ENCODE data around the gene NPHS1.

The NPHS1 gene

DNA sequence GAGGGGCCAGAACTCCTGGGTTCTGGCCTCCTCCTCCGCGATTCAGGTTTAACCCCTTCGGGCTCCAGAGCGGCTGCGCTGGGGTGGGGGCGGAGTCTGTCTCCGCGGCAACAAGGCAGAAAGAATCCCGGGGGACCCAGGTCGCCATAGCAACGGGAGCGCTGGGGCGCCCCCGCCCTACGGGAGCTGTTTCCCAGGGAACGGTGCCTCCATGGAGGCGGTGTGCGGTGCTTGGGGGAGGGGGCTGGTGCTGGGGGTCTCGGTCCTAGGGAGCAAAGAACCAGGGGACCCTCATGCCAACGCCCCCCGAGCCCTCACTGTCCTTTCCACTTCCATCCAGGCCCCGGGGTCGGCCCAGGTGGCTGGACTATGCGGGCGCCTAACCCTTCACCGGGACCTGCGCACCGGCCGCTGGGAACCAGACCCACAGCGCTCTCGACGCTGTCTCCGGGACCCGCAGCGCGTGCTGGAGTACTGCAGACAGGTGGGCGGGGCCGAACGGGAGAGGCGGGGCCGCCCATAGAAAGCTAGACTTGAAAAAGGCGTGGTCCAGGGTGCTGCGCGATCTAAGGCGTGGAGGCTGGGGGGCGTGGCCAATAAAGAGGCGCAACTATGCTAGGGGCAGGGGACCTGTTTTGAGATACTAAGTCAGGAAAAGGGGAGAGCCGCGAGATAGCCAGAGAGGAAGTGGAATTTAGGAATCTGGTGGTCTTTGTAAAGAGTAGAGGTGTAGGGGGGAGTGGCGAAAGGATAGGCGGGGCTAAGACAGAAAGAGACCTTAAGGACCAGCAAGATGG, 17.2 kb upstream of the NPHS1 start:
- peak; percentile 86 to 92 (median 91) for DNase-seq
- H3K27me3 ChIP-seq (replicated peaks in 2 of 5; ENCODE audit: control insufficient read depth in 4 of 5, insufficient read depth in 5 of 5, low read length in 4 of 5): peaks cover 0 to 75% (median 27%) of the 10 kb centered on the region in 5 experiments
- no peaks in the 10 kb centered on the region for H3K9me3 ChIP-seq (ENCODE audit: control extremely low read depth in 1 of 5, control insufficient read depth in 4 of 5, insufficient read depth in 2 of 5, low read depth in 1 of 5, low read length in 4 of 5)
- H3K4me3 ChIP-seq (ENCODE audit: control insufficient read depth in 1 of 7, extremely low read depth in 1 of 7, insufficient read depth in 4 of 7, low read depth in 2 of 7, low read length in 6 of 7): peak overlapping the region in 3 of 7 experiments; percentile 24 to 43 (median 33)
- H3K27ac ChIP-seq (ENCODE audit: insufficient read depth in 1 of 2, low read depth in 1 of 2, low read length in 2 of 2, poor library complexity in 1 of 2, severe bottlenecking in 2 of 2): no peak overlapping the region
- peaks cover 0 to 22% (median 15%) of the 10 kb centered on the region in 4 experiments for H3K4me1 ChIP-seq (ENCODE audit: control extremely low read depth in 1 of 4, control insufficient read depth in 4 of 4, insufficient read depth in 4 of 4, low read length in 3 of 4)
- CTCF ChIA-PET: interaction anchor here (0.9 to 1.3 kb wide), 2 partner anchors 50 to 62 kb away, joined by 4 to 5 read pairs; no protein-coding TSS in a partner anchor
- H3K36me3 ChIP-seq (ENCODE audit: control insufficient read depth in 4 of 4, insufficient read depth in 4 of 4, low read length in 3 of 4): no peaks in the 10 kb centered on the region
- POLR2A ChIA-PET: interaction anchor here (0.6 kb wide), 1 partner anchor 307 kb away, joined by 4 read pairs; no protein-coding TSS in a partner anchor
- under 1% methylated on average over 43 of the region's 51 CpGs for WGBS (ENCODE audit: insufficient coverage)

- DNase-seq: no peak
- peaks cover 0 to 22% (median 15%) of the 10 kb centered on the region in 4 experiments for H3K4me1 ChIP-seq (ENCODE audit: control extremely low read depth in 1 of 4, control insufficient read depth in 4 of 4, insufficient read depth in 4 of 4, low read length in 3 of 4)
- peaks cover 0 to 79% (median 27%) of the 10 kb centered on the region in 5 experiments for H3K27me3 ChIP-seq (replicated peaks in 2 of 5; ENCODE audit: control insufficient read depth in 4 of 5, insufficient read depth in 5 of 5, low read length in 4 of 5)
- H3K4me3 ChIP-seq (ENCODE audit: control insufficient read depth in 1 of 7, extremely low read depth in 1 of 7, insufficient read depth in 4 of 7, low read depth in 2 of 7, low read length in 6 of 7): peak overlapping the region in 3 of 7 experiments; percentile 28 to 50 (median 43)
- no peaks in the 10 kb centered on the region for H3K36me3 ChIP-seq (ENCODE audit: control insufficient read depth in 4 of 4, insufficient read depth in 4 of 4, low read length in 3 of 4)
- no peak overlapping the region for H3K27ac ChIP-seq (ENCODE audit: insufficient read depth in 1 of 2, low read depth in 1 of 2, low read length in 2 of 2, poor library complexity in 1 of 2, severe bottlenecking in 2 of 2)
- ChIA-PET CTCF (interaction anchor here (1.3 kb wide), 1 partner anchor 62 kb away, joined by 5 read pairs; no protein-coding TSS in a partner anchor), POLR2A (no interaction called here)
- 2% methylated on average over 8 of the region's 15 CpGs for WGBS (ENCODE audit: insufficient coverage)
- no peaks in the 10 kb centered on the region for H3K9me3 ChIP-seq (ENCODE audit: control extremely low read depth in 1 of 5, control insufficient read depth in 4 of 5, insufficient read depth in 2 of 5, low read depth in 1 of 5, low read length in 4 of 5)
Observed at GRCh38 chr19:35868823-35869326, 16.6 kb upstream of the NPHS1 start.

GRCh38 chr19:35868172-35868822, 16.0 kb upstream of the NPHS1 start, which contains the start of gene APLP1:
Gene APLP1, plus strand, starts transcription at chr19:35868574. Its CDS starts 63 bp downstream, at chr19:35868637.
- POLR2A ChIA-PET: no interaction called here
- peaks cover 0 to 80% (median 27%) of the 10 kb centered on the region in 5 experiments for H3K27me3 ChIP-seq (replicated peaks in 2 of 5; ENCODE audit: control insufficient read depth in 4 of 5, insufficient read depth in 5 of 5, low read length in 4 of 5)
- under 1% methylated on average over 37 of the region's 60 CpGs for WGBS (ENCODE audit: insufficient coverage)
- peaks cover 0 to 22% (median 15%) of the 10 kb centered on the region in 4 experiments for H3K4me1 ChIP-seq (ENCODE audit: control extremely low read depth in 1 of 4, control insufficient read depth in 4 of 4, insufficient read depth in 4 of 4, low read length in 3 of 4)
- H3K9me3 ChIP-seq (ENCODE audit: control extremely low read depth in 1 of 5, control insufficient read depth in 4 of 5, insufficient read depth in 2 of 5, low read depth in 1 of 5, low read length in 4 of 5): no peaks in the 10 kb centered on the region
- no peaks in the 10 kb centered on the region for H3K36me3 ChIP-seq (ENCODE audit: control insufficient read depth in 4 of 4, insufficient read depth in 4 of 4, low read length in 3 of 4)
- CTCF ChIA-PET: interaction anchor here (1.3 kb wide), 1 partner anchor 63 kb away, joined by 5 read pairs; no protein-coding TSS in a partner anchor
- H3K27ac ChIP-seq (ENCODE audit: insufficient read depth in 1 of 2, low read depth in 1 of 2, low read length in 2 of 2, poor library complexity in 1 of 2, severe bottlenecking in 2 of 2): no peak within 1 kb of the TSS
- H3K4me3 ChIP-seq (ENCODE audit: control insufficient read depth in 1 of 7, extremely low read depth in 1 of 7, insufficient read depth in 4 of 7, low read depth in 2 of 7, low read length in 6 of 7): peak within 1 kb of the TSS in 3 of 7 experiments; percentile 28 to 50 (median 43)
- DNase-seq: peak in 1 of 3 donors; percentile 37

DNA sequence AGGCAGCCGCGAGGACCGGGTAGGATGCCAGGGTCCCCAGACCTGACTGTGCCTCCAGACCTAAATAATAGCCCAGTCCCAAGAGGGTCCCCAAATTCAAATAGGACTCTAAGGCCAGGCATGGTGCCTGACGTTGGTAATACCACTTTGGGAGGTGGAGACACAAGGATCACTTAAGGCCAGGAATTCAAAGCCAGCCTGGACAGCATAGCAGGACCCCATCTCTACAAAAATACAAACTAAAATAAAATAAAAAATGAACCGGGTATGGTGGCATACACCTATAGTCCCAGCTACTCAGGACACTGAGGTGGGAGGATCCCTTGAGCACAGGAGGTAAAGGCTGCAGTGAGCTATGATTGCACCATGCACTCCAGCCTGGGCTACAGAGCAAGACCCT, 10.7 kb upstream of the NPHS1 start:
- Histone ChIP-seq H3K4me3 (ENCODE audit: control insufficient read depth in 1 of 7, extremely low read depth in 1 of 7, insufficient read depth in 4 of 7, low read depth in 2 of 7, low read length in 6 of 7) (no peak overlapping the region), H3K4me1 (ENCODE audit: control extremely low read depth in 1 of 4, control insufficient read depth in 4 of 4, insufficient read depth in 4 of 4, low read length in 3 of 4) (peaks cover 0 to 5% (median under 1%) of the 10 kb centered on the region in 4 experiments), H3K27me3 (replicated peaks in 2 of 5; ENCODE audit: control insufficient read depth in 4 of 5, insufficient read depth in 5 of 5, low read length in 4 of 5) (peaks cover 0 to 91% (median 49%) of the 10 kb centered on the region in 5 experiments), H3K27ac (ENCODE audit: insufficient read depth in 1 of 2, low read depth in 1 of 2, low read length in 2 of 2, poor library complexity in 1 of 2, severe bottlenecking in 2 of 2) (no peak overlapping the region), H3K9me3 (ENCODE audit: control extremely low read depth in 1 of 5, control insufficient read depth in 4 of 5, insufficient read depth in 2 of 5, low read depth in 1 of 5, low read length in 4 of 5) (peaks cover 0 to 9% (median 0%) of the 10 kb centered on the region in 5 experiments), H3K36me3 (ENCODE audit: control insufficient read depth in 4 of 4, insufficient read depth in 4 of 4, low read length in 3 of 4) (no peaks in the 10 kb centered on the region)
- CTCF ChIA-PET: no interaction called here
- no peak for DNase-seq
- WGBS (ENCODE audit: insufficient coverage): 90% methylated on average over 5 of the region's 5 CpGs
- POLR2A ChIA-PET: no interaction called here

DNA sequence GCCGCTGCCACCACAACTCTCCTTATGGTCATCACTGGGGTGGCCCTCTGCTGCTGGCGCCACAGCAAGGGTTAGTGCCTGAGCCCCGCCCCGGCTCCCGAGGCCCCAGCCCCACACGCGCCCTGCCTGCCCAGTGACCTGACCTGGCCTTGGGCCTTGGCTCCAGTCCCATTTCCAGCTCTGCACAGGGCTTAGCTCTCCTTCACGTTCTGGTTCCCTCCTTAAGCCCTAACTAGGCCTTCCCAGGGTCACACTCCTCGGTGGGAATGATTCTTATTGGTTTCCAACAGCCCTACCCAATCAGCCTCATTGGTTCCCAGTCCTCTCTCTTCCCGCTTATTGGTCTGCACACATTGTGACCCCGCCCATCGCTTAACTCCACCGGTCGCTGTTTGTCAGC, 10.2 kb upstream of the NPHS1 start:
- CTCF ChIA-PET: no interaction called here
- H3K27me3 ChIP-seq (replicated peaks in 2 of 5; ENCODE audit: control insufficient read depth in 4 of 5, insufficient read depth in 5 of 5, low read length in 4 of 5): peaks cover 0 to 91% (median 51%) of the 10 kb centered on the region in 5 experiments
- 93% methylated on average over 14 of the region's 14 CpGs for WGBS (ENCODE audit: insufficient coverage)

DNA sequence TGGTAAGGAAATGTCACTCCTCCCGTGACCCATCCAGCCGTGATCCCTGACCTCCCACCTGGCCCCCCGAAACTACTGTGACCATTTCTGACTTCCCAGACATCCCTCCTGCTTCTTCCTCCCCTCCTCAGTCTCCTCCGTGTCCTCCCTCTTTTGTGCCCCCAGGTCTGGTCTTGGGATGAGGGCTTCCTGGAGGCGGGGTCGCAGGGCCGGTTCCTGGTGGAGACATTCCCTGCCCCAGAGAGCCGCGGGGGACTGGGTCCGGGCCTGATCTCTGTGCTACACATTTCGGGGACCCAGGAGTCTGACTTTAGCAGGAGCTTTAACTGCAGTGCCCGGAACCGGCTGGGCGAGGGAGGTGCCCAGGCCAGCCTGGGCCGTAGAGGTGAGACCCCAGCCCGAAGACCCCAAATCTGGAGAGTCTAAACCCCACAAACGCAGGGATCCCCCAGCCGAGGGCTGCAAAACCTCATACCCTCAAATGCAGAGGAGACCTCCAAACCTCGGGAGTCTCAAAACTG, 9.4 kb upstream of the NPHS1 start:
- no peak for DNase-seq
- no peaks in the 10 kb centered on the region for H3K36me3 ChIP-seq (ENCODE audit: control insufficient read depth in 4 of 4, insufficient read depth in 4 of 4, low read length in 3 of 4)
- POLR2A ChIA-PET: no interaction called here
- H3K9me3 ChIP-seq (ENCODE audit: control extremely low read depth in 1 of 5, control insufficient read depth in 4 of 5, insufficient read depth in 2 of 5, low read depth in 1 of 5, low read length in 4 of 5): peaks cover 0 to 9% (median 0%) of the 10 kb centered on the region in 5 experiments
- CTCF ChIA-PET: no interaction called here
- peaks cover 0 to 13% (median 6%) of the 10 kb centered on the region in 4 experiments for H3K4me1 ChIP-seq (ENCODE audit: control extremely low read depth in 1 of 4, control insufficient read depth in 4 of 4, insufficient read depth in 4 of 4, low read length in 3 of 4)
- peaks cover 0 to 91% (median 49%) of the 10 kb centered on the region in 5 experiments for H3K27me3 ChIP-seq (replicated peaks in 2 of 5; ENCODE audit: control insufficient read depth in 4 of 5, insufficient read depth in 5 of 5, low read length in 4 of 5)
- H3K4me3 ChIP-seq (ENCODE audit: control insufficient read depth in 1 of 7, extremely low read depth in 1 of 7, insufficient read depth in 4 of 7, low read depth in 2 of 7, low read length in 6 of 7): no peak overlapping the region
- WGBS (ENCODE audit: insufficient coverage): 47% methylated on average over 18 of the region's 19 CpGs
- H3K27ac ChIP-seq (ENCODE audit: insufficient read depth in 1 of 2, low read depth in 1 of 2, low read length in 2 of 2, poor library complexity in 1 of 2, severe bottlenecking in 2 of 2): no peak overlapping the region

More for the DNA sequence above, 10.2 kb upstream of the NPHS1 start:
- Histone ChIP-seq H3K4me1 (ENCODE audit: control extremely low read depth in 1 of 4, control insufficient read depth in 4 of 4, insufficient read depth in 4 of 4, low read length in 3 of 4) (peaks cover 0 to 5% (median 0%) of the 10 kb centered on the region in 4 experiments), H3K9me3 (ENCODE audit: control extremely low read depth in 1 of 5, control insufficient read depth in 4 of 5, insufficient read depth in 2 of 5, low read depth in 1 of 5, low read length in 4 of 5) (peaks cover 0 to 9% (median 0%) of the 10 kb centered on the region in 5 experiments), H3K4me3 (ENCODE audit: control insufficient read depth in 1 of 7, extremely low read depth in 1 of 7, insufficient read depth in 4 of 7, low read depth in 2 of 7, low read length in 6 of 7) (no peak overlapping the region), H3K36me3 (ENCODE audit: control insufficient read depth in 4 of 4, insufficient read depth in 4 of 4, low read length in 3 of 4) (no peaks in the 10 kb centered on the region), H3K27ac (ENCODE audit: insufficient read depth in 1 of 2, low read depth in 1 of 2, low read length in 2 of 2, poor library complexity in 1 of 2, severe bottlenecking in 2 of 2) (no peak overlapping the region)
- DNase-seq: no peak
- POLR2A ChIA-PET: no interaction called here
